ENCODE results near the gene RNF138. TPM values are rescaled to one million over a fixed set of nuclear protein-coding genes. Genes with fewer than 3 reads are reported as not detected.

RNF138 gene
- total and polyA plus RNA-seq, 2 of the 13 experiments (the other 11 are each of a cell fraction or from before 2014, with no cell fraction given) = 14.6 to 33.6 TPM

DNA sequence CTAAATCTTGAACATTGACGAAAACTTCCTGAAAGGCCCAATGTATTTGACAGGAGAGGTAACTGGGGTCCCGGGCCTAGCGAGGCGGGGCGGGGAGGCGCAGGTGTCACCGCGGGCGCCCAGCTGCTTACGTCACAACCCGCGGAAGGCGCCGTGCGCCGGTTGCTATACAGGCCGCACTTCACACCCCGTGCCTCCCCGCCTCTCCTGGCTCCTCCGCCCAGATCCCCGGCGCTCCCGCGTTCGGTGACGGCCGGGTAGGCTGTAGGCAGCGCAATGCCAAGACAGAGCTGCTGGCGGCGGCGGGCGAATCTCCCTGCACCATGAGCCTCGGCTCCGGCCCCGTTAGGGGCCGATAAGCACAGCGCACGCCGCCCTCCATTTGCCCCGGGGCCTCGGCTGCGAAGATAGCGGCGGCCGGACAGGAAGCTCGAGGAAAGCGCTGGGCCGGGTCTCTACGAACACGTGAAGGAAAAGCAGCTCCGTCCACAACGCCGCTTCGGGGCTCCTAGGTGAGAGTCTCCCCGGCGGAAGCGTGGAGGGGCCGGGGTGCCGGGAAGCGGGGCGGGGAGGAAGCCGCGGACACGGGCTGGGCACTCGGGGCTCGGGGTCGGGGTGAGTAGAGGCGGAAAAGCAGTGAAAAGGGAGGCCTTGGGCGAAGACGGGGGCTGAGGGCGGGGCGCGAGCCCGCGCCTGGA, at the start of gene RNF138 (continued):
- TF ChIP-seq ZNF709 (CRISPR knock-in tag; IDR thresholded peaks at IDR 0.05) (peak; percentile 98), ZNF317 (CRISPR knock-in tag; IDR thresholded peaks at IDR 0.05) (peak; percentile 74), ZNF572 (CRISPR knock-in tag; IDR thresholded peaks at IDR 0.05) (no peak), TOPORS (CRISPR knock-in tag; IDR thresholded peaks at IDR 0.05) (no peak), NFE2L2 (IDR thresholded peaks at IDR 0.05; ENCODE audit: low read length) (no peak), STAG1 (CRISPR knock-in tag; IDR thresholded peaks at IDR 0.05) (no peak), YEATS4 (CRISPR knock-in tag; IDR thresholded peaks at IDR 0.05; ENCODE audit: borderline replicate concordance) (peak; percentile 84; the same call in 1 of the 2 replicates), ZNF546 (CRISPR knock-in tag; conservative IDR thresholded peaks at IDR 0.05) (no peak; the same call in 1 of the 2 replicates), ZNF10 (CRISPR knock-in tag; IDR thresholded peaks at IDR 0.05; ENCODE audit: borderline replicate concordance, low read depth) (no peak), NCOA1 (CRISPR knock-in tag; IDR thresholded peaks at IDR 0.05) (peak; percentile 0; the same call in 1 of the 2 replicates), SIX1 (CRISPR knock-in tag; IDR thresholded peaks at IDR 0.05; ENCODE audit: borderline replicate concordance) (0 out of 2 replicates have a peak, but pooled peaks have one; percentile 17), HMG20A (CRISPR knock-in tag; IDR thresholded peaks at IDR 0.05; ENCODE audit: borderline replicate concordance) (no peak), EHMT2 (IDR thresholded peaks at IDR 0.05; ENCODE audit: borderline replicate concordance, low read depth, low read length) (no peak)
- TF ChIP-seq, protein P1, sequence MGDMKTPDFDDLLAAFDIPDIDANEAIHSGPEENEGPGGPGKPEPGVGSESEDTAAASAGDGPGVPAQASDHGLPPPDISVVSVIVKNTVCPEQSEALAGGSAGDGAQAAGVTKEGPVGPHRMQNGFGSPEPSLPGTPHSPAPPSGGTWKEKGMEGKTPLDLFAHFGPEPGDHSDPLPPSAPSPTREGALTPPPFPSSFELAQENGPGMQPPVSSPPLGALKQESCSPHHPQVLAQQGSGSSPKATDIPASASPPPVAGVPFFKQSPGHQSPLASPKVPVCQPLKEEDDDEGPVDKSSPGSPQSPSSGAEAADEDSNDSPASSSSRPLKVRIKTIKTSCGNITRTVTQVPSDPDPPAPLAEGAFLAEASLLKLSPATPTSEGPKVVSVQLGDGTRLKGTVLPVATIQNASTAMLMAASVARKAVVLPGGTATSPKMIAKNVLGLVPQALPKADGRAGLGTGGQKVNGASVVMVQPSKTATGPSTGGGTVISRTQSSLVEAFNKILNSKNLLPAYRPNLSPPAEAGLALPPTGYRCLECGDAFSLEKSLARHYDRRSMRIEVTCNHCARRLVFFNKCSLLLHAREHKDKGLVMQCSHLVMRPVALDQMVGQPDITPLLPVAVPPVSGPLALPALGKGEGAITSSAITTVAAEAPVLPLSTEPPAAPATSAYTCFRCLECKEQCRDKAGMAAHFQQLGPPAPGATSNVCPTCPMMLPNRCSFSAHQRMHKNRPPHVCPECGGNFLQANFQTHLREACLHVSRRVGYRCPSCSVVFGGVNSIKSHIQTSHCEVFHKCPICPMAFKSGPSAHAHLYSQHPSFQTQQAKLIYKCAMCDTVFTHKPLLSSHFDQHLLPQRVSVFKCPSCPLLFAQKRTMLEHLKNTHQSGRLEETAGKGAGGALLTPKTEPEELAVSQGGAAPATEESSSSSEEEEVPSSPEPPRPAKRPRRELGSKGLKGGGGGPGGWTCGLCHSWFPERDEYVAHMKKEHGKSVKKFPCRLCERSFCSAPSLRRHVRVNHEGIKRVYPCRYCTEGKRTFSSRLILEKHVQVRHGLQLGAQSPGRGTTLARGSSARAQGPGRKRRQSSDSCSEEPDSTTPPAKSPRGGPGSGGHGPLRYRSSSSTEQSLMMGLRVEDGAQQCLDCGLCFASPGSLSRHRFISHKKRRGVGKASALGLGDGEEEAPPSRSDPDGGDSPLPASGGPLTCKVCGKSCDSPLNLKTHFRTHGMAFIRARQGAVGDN (CRISPR knock-in tag; IDR thresholded peaks at IDR 0.05) = peak; percentile 95
- TF ChIP-seq, protein P2, sequence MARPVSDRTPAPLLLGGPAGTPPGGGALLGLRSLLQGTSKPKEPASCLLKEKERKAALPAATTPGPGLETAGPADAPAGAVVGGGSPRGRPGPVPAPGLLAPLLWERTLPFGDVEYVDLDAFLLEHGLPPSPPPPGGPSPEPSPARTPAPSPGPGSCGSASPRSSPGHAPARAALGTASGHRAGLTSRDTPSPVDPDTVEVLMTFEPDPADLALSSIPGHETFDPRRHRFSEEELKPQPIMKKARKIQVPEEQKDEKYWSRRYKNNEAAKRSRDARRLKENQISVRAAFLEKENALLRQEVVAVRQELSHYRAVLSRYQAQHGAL (CRISPR knock-in tag; IDR thresholded peaks at IDR 0.05; ENCODE audit: not compliant biosample characterization) = no peak
- TF ChIP-seq, protein P3, sequence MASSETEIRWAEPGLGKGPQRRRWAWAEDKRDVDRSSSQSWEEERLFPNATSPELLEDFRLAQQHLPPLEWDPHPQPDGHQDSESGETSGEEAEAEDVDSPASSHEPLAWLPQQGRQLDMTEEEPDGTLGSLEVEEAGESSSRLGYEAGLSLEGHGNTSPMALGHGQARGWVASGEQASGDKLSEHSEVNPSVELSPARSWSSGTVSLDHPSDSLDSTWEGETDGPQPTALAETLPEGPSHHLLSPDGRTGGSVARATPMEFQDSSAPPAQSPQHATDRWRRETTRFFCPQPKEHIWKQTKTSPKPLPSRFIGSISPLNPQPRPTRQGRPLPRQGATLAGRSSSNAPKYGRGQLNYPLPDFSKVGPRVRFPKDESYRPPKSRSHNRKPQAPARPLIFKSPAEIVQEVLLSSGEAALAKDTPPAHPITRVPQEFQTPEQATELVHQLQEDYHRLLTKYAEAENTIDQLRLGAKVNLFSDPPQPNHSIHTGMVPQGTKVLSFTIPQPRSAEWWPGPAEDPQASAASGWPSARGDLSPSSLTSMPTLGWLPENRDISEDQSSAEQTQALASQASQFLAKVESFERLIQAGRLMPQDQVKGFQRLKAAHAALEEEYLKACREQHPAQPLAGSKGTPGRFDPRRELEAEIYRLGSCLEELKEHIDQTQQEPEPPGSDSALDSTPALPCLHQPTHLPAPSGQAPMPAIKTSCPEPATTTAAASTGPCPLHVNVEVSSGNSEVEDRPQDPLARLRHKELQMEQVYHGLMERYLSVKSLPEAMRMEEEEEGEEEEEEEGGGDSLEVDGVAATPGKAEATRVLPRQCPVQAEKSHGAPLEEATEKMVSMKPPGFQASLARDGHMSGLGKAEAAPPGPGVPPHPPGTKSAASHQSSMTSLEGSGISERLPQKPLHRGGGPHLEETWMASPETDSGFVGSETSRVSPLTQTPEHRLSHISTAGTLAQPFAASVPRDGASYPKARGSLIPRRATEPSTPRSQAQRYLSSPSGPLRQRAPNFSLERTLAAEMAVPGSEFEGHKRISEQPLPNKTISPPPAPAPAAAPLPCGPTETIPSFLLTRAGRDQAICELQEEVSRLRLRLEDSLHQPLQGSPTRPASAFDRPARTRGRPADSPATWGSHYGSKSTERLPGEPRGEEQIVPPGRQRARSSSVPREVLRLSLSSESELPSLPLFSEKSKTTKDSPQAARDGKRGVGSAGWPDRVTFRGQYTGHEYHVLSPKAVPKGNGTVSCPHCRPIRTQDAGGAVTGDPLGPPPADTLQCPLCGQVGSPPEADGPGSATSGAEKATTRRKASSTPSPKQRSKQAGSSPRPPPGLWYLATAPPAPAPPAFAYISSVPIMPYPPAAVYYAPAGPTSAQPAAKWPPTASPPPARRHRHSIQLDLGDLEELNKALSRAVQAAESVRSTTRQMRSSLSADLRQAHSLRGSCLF (CRISPR knock-in tag; IDR thresholded peaks at IDR 0.05; ENCODE audit: borderline replicate concordance) = no peak
